CD1c-positive myeloid dendritic cell (primary cell): ENCODE data around the gene P2RX2.

ENCODE experiments used
- DNase-seq: peaks from one replicate; pipeline ENCODE4 v3.0.0-alpha.2; 2016; ENCODE audit errors: extremely low spot score

P2RX2 gene

DNA sequence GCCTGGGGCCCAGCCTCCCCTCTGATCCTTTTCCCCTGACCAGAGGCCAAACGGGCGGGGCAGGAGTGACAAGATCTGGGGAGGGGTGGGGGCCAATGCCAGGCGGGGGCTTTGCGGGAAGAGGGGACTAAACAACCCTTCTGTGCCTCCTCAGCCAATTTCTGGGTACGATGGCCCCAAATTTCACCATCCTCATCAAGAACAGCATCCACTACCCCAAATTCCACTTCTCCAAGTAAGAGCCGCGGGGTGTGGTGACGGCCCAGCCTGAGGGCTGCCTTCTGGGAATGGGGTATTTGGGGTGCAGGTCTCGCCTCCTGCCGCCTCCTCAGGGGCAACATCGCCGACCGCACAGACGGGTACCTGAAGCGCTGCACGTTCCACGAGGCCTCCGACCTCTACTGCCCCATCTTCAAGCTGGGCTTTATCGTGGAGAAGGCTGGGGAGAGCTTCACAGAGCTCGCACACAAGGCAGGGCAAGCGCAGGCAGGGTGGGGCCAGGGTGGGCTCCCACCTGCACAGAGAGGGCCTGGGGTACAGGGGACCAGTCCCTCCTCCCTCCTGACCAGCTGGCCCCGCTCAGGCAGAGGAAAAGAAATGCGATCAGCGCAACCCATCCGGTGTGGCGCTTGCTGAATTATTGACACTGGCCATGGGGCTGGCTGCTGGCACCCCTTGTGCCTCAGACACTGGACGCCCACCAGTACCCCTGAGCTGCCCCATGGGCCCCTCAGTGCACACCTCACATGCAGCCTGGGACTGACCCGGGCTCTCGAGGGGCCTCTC is 1.7 kb downstream of the P2RX2 start:
- DNase-seq: no peak

- no peak for DNase-seq
Measured at GRCh38 chr12:132620899-132621656, 2.5 kb downstream of the P2RX2 start.

DNA sequence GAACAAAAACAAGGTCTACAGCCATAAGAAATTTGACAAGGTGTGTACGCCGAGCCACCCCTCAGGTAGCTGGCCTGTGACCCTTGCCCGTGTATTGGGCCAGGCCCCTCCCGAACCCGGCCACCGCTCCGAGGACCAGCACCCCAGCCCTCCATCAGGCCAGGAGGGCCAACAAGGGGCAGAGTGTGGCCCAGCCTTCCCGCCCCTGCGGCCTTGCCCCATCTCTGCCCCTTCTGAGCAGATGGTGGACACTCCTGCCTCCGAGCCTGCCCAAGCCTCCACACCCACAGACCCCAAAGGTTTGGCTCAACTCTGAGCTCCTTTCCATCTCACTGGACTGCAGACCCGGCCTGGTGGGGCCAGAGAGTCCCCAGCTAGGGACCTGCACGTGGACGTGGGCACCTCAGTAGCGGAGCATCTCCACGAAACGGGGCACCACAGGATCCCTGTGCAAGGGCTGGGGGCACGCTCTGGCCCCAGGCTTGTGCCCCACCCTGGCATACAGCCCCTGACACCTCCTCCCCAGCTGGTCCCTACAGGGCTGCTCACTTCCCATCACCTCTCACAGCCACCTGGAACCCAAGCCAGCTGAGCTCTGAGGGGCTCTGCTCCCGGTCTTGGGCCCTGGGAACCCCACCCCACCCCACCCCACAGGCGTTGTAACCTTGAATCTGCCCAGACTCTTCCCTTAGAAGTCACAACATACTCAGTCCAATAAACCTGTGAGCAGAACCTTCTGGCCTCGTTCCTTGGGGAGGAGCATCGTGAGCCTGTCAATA is 3.3 kb downstream of the P2RX2 start:
- DNase-seq: no peak

DNA sequence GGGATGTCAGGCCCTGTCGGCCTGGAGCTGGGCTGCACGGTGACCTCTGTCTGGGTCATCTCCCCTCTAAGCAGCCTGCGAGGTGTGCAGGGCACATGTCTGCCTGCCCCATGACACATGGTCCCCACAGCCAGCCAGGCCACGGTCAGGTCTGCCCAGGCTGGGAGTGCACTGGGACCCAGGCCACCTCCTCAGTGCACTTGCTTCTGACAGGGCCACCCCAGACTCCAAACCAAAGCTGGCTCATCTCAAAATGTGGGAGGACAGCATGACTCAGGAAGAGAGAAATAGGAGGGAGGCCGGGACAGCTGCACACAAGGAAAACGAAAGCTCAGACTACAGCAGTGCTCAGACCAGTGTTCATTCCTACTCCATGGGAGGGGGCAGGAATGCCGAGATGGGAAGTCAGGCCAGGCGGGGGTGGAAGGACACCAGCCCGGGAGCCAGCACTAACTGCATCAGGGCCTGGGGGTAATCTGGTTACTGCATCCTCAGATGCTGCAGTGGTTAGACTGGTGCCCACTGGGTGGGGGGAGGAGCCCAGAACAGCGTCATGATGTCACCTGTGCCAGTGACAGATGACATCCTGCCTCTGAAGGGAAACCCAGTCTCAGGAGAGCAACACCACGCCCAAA is 4.0 kb downstream of the P2RX2 start:
- no peak for DNase-seq

DNA sequence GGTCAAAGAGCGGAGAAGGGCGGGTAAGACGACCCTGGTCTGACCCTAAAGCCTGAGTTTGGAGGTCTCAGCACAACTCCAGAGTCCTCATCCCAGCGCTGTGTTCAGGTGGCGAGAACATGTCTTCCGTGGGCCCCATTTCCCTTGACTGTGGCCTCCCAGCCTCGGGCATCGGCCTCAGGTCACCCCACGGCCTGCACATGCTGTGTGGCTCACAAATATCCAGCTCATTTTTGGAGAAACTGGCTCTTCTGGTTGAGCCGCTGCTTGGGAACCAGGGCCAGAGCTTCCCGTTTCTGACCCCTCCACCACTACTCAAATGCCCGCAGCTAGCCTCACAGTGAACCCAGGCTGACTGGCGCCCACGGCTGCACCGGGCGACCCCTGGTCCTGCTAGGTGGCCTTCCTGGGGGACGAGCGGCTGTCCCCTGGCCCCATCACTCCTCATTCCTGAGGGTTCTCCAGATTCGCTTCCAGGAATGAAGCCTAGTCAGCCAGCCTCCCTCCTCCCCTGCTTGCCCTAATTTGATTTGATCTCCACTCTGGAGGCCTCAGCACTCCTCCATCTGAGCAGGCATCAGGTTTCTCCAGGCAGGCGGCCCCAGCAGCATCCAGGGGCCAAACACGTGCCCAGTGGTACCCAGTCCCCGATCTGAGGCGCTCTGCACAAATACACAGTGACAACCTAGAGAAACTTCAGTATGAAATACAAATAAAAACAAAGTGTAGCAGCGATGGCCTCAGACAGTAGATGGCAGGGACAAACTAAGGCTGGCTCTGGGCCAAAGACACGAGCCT is 4.7 kb downstream of the P2RX2 start:
- no peak for DNase-seq

DNA sequence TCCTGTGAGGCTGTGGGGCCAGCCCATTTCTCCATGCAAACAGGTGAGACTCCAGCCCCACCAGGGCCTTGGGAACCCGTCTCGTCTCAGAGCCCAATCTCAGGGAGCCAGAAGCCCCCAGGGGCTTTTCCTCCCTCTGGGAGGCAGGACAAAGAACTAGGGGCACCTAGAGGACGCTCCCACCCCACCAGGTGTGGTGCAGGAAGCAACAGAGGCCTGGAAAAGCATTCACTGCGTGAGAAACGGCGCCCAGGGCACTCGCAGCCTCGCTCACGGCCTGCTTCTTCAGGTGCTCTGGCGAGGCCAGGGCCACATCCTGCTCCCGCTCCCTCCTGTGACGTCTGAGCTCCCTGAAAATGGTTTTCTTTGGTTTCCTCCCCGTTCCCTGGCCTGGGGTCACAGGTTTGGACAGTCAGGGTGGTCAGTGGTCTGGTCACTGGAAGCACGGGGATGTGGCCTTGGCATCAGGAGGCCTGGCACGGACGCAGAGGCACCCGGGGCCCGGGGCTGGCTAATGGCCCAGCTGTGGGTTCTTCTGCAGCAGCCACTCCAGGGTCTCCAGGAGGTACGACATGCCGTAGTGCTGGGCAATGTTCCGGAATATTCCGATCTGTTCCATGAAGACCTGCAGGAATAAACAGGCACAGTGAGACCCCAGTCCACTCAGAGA is 5.7 kb downstream of the P2RX2 start:
- no peak for DNase-seq

DNA sequence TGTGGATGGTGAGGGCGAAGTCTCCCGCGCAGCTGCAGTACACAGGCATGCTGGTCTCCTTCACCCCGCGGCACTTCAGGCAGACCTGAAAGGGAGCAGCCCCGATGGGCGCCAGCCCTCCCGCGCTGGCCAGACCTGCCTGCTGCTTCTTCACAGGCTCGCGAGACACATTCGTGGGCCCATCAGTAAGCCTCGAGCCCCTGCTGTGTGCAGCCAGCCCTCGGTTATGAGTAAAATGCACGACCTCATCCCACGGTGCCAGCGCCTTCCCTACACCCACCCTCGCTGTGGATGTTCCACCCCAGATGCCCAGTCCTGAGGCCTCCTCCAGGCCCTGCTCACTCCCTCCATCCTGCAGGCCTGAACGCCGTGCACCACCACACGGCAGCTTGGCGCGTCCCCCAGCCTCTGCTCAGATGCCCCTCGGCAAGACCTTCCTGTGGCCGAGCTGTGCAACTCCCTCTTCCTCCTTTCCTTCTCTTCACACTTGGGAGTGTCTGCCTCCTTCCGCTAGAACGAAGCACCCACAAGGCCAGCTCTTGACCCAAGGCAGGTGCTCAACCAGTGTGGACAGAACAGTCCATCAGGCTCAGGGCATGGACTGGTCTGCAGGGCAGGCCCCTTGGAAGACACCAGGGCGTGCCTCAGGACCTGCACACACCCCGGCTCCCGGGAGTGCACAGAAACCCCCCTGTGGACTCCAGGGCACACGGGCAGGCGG is 6.5 kb downstream of the P2RX2 start:
- no peak for DNase-seq

- no peak for DNase-seq
Measured at GRCh38 chr12:132625731-132626430, 7.3 kb downstream of the P2RX2 start.

DNA sequence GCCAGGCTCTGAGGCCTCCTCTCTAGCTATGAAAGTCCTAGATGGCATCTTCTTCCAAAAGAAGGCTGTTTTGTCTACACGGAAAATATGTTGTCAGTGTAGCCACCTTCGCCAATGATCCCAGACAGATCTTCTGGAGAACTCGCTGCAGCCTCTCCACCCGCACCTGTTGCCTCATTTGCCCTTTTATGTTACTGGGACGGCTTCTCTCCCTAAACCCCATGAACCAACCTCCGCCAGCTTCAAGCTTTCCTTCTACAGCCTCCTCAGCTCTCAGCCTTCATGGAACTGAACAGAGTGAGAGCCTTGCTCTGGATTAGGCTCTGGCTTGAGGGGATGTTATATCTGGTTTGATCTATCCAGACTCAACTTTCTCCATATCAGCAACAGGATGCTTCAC is 10.8 kb downstream of the P2RX2 start:
- DNase-seq: no peak

- no peak for DNase-seq
Measured at GRCh38 chr12:132630672-132631071, 12.1 kb downstream of the P2RX2 start.

DNA sequence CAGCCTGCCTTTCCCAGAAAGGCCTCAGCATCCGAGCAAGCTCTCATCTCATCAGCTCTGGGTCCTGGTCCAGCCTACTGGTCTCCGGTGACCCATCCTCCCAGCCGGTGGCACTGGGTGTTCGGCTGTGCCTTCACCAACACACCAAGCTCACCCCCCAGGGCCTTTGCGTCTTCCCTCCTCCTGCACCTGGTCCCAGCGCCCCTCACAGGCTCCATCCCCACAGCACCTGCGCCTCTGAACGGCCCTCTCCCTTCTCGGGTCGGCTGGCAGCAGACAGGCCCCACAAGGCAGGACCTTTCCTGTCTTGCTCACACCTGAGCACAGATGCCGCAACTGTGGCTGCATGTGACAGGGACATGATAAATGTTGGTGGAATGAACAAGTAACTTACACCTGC is 13.1 kb downstream of the P2RX2 start:
- DNase-seq: no peak

- DNase-seq: no peak
Measured at GRCh38 chr12:132632521-132633228, 14.1 kb downstream of the P2RX2 start.

DNA sequence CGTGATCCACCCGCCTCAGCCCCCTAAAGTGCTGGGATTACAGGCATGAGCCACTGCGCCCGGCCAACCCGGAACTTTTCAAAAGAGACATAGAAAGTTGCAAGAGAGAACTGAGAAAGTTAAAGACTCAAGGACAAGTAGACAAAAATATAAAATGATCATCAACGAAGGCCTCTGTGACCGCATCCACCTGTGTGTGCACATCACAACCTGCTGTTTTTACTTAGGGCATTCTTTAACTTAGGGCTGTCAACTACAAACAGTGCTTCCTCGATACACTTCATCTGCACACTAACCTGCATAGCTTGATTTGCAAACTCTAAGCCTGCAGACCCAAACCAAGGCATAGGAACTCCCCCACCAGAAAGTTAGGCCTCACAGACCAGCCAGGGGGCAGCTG is 14.8 kb downstream of the P2RX2 start:
- no peak for DNase-seq

GRCh38 chr12:132633901-132634300 is 15.3 kb downstream of the P2RX2 start:
- DNase-seq: no peak

GRCh38 chr12:132634411-132634990 is 15.9 kb downstream of the P2RX2 start:
- DNase-seq: no peak

DNA sequence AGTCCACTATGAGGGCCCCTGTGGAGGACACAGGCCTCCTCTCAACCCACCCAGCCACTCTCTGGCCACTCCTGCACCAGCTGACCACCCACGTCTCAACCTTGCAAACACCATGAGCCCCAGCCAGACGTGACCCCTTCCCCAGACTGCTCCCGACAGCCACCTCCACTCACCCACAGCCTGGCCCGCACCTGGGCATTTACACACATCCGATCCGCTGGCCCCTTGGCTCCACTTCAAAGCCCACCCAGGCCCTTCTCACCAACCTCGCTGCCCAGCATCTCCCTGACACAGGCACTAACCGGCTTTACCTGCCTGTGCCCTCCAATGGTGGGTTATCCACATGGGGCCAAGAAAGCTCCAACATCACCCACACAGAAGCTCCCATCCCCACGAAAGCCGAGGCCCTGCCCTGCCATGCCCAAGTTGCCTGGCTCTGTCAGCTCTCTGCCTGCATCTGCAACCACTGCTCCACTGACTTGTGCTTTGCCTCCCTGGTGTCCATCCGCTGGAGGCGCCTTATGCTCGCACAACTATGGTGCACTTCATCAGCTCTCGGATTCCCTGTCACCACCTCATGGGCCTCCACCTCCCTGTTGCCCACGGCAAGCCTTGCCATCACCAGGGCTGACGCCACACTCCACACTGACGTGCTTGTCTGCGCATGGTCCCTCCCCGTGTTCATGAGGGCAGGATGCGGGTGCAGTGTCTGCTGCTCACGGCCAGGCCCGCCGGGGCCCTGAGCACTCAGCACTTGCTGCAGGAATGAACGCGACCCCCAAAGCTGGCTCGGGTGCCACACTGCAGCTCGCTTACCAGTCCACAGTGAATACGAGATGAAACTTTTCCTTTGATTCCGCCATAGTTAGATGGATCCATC is 16.7 kb downstream of the P2RX2 start:
- no peak for DNase-seq

- no peak for DNase-seq
Measured at GRCh38 chr12:132637811-132638210, 19.2 kb downstream of the P2RX2 start.
